Activated T-helper 9 cell treated with anti-CD3 and anti-CD28 coated beads, Interleukin-2, amount 50 U/mL, for 16 hours (primary cell): ENCODE results near the gene SELENON.
"Not testable (repeated sequence)": the region's sequence is repeated elsewhere in the genome, so short reads cannot be mapped to it uniquely, and the experiment has no call there.

ENCODE experiments used
- DNase-seq: peaks from one replicate; pipeline ENCODE4 v3.0.0-alpha.2; 2020; ENCODE audit warnings: low read depth

Gene SELENON

DNA sequence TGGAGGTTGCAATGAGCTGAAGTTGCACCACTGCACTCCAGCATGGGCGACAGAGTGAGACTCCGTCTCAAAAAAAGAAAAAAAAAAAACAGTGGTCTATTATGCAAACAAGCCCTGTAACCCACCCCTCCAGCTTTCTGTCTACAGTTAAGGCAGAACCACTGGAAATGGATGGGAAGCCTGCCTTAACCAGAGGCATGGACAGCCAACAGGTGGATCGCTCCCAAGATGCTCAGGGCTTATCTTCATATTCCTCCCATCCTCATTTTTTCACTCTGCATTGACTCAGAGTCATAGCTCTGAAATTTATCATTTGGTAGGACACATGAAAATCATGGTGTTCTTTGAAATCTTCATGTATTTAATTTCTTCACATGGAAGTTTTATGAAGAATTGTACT is 28.5 kb downstream of the SELENON start:
- no peak for DNase-seq

DNA sequence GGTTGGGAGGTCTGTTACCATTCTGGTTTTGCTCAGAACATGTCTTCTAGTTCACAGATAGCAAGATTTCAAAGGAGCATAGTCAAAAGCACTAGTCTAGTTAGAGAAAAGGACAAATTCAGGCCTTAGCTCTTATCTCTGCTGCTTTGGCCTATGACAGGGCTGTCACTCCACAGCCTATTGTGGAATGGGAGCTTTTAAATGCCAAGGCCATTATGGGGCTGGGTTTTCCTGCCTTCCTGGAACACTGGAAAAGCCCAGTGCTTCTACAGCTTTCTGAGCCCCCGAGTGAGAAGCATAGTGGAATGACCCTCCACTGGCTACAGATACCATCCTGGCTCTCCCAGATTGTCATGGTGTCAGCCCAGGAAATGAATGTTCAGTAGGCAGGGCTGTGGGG is 29.1 kb downstream of the SELENON start:
- no peak for DNase-seq

DNA sequence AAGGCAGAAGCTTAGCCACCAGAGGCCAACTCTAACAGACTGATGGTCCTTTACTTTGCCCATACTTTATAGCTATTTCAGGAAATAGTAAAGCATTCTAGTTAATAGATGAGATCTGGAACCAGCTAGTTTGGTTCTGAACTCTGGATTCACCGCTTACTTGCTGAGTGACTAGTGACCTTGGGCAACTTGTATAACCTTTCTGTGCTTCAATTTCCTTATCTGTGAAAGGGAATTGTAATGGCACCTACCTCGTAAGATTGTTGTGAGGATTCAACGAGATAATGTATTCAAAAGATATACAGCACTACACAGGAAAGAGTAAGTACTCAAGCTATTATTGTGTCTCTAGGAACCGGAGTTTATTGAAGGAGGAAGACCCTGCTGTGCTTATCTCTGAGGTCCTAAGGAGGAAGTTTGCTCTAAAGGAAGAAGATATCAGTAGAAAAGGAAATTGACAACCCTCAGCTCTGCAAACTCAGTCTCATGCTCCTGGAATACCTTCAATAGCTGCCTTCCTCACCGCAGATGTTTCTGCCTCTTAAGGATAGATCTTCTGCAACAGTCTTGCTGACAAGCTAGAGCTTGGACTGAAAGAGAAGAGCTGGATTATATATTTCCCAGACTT is 31.7 kb downstream of the SELENON start:
- DNase-seq, result no peak

DNA sequence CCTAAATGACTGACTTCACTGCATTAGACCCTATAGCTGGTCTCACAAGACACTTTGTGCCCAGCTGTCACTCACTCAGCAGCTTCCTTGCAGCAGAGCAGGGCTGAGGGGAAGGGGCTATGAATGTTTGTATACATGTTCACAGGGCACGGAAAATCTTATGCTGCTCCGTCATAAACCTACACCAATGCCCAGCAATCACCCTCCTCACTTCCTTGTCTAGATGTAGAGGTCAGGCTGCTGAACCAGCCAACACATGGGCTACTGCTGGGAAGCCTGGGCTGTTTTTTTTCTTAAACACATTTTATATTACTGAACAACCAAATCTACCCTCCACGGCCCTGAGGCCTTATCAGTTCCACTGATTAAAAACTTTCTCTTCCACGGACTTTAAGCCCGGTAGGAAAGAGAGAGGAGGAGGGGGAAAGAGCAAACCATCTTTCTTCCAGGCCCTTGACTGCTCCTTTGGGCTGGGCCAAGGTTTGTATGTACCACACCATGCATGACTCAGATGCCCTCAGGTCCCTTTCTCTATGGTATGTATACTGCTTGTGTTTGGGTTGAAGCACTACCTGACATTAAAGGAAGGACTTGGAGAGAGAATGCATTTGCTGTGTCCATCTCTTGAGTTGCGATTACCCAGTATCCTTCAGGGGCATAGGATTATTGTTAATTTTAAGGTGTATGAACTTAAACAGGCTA is 32.5 kb downstream of the SELENON start:
- DNase-seq, result no peak

DNA sequence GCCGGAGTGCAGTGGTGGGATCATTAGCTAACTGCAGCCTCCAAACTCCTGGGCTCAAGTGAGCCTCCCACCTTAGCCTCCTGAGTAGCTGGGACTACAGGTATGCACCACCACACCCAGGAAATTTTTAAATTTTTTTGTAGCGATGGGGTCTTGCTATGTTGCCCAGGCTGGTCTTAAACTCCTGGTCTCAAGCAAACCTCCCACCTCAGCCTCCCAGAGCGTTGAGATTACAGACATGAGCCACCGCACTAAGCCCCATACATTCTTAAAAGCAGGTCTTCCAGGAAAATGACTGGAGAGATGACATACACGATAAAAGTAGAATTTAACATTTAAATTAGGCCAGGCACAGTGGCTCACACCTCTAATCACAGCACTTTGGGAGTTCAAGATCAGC is 33.2 kb downstream of the SELENON start:
- no peak for DNase-seq

DNA sequence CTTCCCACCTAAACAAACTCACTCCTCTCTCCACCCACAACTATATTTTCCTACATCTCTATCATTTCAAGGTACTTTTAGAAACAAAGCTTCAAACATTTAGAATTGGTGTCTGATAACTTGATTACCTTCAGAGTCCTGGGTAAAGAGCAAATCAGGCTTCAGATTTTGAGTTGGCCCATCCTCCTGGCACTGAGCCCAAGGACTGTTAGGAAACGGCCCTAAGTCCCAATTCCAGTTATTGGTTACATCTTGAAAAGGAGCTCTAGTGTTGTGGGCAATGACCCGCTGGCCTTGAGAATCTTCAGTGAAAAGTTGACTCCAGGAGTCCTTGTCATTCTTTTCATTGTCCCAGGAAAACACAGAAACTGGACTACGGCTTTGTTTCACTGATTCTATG is 34.9 kb downstream of the SELENON start:
- DNase-seq, result no peak

DNA sequence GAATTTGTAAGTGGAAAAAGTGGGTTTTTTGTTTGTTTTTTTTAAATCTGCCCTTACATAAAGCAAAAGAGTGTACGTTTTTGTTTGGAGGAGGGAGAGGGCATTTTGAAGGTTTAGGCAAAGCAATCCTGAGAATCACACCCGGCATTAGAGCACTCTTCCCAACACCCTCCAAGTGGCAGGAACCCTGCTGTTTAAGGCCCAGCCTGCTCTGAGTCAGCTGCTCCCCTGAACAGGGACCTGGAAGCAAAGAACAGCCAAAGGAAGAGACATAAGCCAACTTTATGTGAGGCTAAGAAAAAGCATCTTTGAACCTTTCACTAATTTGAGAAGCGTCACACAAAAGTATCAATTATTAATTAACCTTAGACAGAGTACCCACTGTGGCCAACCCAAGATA is 36.7 kb downstream of the SELENON start:
- DNase-seq, result no peak

DNA sequence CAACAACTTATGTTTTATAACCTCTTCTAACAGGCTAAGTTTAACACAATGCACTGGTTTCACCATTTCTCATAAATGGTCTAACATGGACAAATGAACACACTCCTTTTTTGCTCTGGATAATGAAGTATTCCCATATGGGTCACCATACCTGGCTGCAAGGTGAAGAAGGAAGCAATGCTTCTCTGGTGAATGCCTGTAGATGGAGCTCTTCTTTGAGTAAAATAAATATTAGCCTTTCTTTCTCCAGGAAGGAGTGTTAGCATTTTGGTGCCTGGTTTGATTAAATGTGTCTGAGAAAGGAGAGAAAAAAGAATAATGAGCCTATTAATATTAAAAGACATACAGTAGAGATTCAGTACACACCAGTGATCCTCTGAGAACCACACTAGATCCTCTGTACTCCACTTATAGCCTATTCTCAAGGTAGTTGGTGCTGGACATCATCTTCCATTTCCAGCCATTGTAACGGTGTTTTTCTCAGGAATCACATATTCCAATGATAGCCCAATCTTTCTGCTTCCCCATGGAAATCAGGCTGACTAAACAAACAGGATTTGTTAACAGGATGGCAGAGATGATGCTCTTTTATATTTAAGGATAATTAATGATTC is 37.4 kb downstream of the SELENON start:
- DNase-seq, result no peak

DNA sequence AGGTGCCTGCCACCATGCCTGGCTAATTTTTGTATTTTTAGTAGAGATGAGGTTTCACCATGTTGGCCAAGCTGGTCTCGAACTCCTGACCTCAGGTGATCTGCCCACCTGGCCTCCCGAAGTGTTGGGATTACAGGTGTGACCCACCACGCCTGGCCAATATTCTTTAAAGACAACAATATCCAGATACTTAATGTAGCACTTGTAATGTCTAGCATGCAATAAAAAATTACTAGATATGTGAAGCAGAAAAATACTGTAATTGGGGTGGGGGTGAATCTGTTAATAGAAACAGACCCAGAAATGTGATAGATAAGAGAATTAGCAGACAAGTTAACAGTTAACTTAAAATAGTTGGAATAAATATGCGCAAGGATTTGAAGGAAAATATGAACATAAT is 39.8 kb downstream of the SELENON start:
- not testable (repeated sequence) for DNase-seq

DNA sequence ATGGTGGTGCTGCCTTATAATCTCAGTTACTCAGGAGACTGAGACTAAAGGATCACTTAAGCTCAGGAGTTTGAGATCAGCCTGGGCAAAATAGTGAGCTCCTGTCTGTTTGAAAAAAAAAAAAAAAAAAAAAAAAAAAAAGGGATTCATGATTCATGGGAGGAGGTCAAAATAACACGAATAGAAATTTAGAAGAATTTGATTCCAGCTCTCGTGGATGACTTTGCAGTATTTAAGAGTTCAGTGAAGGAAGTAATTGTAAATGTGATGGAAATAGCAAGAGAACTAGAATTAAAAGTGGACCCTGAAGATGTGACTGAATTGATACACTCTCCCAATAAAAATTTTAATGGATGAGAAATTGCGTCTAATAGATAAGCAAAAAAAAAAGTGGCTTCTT is 43.5 kb downstream of the SELENON start:
- no peak for DNase-seq

DNA sequence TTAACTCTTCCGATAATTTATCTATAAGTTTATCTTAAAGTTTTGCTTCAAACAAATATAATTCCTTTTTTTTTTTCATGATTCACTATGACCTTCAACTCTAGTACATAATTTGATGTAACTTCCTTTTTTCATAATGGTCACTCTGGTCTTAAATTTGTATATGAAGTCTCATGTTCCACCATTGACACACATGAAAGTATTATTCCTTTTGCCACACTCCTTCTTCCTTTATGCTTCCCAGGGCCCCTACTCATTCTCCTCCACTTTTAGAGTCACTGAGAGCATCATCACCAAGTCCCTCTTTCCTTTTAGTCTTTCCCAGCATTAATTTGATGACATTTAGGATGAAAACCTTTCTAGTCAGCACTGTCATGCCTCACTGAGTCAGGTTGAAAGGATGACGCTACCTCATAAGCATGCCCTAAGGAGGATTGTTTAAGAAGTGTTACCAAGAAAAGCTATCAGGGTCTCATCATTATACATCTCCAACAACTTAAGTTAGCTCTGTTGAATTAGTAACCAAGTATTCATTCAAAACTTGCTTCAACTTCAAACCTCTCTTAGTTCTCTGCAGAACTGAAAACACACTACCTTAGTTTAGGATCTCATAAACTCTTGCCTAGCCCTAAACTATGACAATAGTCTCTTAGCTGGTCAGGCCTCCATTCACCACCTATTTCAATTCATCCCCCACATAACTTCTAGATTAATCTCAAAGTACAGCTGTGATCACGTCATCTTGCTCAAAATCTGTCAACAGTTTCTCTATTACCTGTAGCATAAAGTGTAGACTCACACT is 44.7 kb downstream of the SELENON start:
- no peak for DNase-seq

DNA sequence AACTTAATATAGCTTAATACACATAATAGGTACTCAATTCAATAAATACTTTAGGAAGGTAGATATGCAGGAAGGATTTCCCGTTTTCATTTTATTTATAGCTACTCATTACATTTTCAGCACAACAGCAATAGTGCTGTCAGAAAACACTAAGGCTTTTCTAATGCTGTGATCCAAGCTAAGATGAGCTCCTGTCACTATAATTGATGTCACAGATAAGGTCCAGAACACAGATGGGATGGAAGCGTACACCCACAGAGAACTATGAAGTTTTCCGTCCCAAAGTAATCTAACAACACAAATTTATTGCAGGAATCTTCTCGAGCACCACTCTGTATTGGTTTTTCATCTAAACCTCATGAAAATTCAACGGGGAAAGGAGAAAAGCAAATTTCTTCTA is 45.7 kb downstream of the SELENON start:
- DNase-seq, result no peak

DNA sequence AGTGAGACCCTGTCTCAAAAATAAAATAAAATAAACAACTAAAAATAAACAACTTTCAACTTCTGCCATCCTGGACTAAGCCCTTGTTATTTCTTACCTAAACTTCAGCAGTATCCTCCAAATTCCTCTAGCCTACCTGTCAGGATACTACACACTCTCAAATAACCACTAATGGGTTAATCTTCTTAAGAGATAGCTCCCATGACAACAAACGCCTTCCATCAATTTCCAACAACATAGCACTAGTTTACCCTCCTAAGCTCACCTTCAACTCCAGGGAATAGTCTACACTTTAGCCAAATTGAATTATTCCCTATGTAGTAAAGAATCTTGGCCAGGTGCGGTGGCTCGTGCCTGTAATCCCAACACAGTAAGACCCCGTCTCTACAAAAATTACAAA is 47.9 kb downstream of the SELENON start:
- DNase-seq, result no peak

DNA sequence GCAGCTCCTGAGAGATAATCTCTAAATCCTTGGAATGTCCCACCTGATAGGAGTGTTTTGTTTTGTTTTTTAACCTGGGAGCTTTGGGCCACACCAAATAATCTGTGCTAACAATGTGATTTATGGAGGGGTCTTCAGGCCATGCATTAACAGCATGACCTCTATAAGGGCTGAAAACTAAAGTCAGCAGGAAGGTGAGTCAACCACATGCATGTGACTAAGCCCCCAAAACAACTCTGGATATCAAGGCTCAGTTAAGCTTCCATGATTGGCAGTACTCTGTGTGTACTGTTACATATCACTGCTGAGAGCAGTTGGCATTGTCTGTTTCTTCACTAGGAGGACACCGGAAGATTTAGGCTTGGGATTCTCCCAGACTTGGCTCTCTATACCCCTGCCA is 48.5 kb downstream of the SELENON start:
- DNase-seq, result no peak

DNA sequence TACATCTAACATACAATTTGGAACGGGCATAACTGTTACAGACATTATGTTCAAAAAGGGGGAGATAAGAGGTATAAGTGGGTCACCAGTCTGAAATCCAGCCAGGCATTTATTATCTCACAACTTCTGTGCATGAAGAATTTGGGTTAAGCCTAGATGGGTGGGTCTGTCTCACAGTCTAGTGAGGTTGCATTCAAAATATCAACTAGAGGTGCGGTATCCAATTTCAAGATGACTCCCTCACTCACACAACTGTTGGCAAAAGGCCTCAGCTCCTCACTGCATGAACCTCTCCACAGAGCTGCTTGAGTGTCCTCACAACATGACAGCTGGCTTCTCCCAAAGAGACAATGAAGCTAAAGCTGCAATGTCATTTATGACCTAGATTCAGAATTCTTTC is 54.6 kb downstream of the SELENON start:
- no peak for DNase-seq

DNA sequence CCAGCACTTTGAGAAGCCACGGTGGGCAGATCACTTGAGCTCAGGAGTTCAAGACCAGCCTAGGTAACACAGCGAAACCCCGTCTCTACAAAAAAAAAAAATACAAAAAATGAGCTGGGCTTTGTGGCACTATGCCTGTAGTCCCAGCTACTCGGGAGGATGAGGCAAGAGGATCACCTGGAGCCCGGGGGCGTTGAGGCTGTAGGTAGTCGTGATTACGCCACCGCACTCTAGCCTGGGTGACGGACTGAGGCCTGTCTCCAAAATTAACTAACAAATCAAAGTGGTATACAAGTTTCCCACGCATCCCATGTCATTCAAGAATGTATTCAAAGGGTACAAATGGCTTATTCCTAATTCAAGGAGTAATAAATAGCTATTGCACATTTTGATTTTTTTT is 56.9 kb downstream of the SELENON start:
- no peak for DNase-seq

DNA sequence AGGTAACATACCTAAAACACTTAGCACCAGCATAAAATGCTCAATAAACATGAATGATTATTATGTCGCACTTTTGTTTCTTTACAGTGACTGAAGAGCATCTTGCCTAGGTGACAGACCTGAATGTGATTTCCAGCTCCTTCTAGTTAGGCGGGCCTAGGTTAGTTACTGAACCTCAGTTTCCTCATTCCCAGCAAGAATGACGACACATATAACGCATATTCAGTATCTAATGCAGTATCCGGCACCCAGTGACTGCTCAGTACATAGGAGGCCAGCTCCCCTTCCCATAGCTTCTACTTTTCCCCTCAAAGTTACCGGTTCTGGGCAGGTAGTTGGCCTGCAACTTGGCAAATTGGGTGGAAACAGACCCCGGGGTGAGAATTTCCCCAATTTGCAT is 58.5 kb downstream of the SELENON start:
- no peak for DNase-seq

DNA sequence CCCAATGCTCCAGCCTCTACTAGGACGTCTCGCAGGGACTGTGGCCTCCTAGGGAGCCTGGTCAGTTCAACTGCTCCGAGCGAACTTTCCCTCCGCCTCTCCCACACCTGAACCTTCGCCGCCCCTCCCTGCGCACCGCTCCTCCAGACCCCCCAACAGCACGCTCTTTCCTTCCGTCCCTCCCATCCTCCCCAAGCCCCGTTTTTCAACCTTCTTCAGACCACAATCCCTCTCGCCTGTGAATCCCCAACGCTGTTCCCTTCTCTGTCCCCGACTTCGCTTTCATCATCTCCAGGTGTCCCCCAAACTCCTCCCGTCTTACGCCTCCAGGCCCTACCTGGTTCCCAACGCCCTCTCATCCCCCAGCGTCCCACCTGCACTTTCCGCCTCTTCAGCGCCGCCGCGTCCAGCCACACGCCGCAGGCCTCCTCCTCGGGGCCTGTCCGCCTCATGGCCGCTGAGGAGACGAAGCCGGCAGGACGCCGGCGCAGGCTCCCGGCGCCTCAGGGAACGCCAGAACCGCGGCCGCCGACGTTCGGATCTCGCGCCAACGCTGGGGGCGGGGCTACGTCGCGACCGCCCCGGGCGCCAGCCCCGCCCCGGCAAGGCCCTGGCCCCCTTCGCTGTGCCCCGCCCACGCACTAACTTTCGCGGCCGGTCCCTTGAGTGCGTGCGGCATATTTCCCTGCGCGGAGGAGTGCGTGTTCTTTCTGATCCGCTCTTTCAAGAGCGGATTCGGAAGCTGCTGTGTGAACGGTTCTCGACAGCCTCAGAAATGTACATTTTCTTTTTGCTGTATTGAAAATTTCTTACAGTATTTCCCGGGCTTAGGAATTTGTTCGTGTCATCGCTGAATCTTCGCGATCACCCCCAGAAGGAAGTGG is 59.2 kb downstream of the SELENON start, which contains the start of gene AUNIP:
AUNIP (minus strand) TSS at position 552 of the 884 bp plus-strand sequence; CDS start at position 452, 100 bp downstream.
- peak; percentile 85 for DNase-seq

DNA sequence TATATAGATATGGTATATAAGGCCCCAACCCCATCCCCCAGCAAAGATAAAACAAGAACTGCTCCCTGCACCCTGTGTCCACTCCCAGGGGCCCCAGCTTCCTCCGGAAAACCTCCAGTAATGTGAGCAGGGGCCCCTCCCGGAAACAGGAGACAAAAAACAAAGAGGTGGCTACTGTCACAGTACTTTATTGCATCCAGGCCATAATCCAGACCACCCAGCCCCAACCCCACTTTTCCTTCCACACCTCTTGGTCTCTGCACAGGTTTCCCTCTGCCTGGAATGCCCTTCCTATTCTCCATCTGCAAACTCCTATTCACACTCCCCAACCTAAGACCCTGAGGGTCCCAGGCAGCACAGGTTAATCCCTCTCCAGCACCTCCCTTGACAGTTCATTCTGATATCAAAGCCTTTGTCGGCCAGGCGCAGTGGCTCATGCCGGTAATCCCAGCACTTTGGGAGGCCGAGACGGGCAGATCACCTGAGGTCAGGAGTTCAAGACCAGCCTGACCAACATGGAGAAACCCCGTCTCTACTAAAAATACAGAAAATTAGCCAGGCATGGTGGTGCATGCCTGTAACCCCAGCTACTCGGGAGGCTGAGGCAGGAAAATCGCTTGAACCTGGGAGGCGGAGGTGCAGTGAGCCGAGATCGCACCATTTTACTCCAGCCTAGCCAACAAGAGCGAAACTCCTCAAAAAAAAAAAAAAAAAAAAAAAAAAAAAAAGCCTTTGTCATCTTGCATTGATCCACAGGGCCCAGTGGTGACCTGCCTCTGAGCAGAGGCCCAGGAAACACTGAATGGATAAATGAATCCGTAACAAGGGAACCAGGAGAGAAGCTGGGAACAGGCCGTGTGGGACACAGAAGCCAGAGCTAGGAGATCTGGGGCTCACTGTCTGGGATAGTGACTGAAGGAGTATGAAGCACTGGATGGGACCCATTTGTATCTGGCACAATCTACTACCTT is 61.6 kb downstream of the SELENON start:
- DNase-seq, result no peak

DNA sequence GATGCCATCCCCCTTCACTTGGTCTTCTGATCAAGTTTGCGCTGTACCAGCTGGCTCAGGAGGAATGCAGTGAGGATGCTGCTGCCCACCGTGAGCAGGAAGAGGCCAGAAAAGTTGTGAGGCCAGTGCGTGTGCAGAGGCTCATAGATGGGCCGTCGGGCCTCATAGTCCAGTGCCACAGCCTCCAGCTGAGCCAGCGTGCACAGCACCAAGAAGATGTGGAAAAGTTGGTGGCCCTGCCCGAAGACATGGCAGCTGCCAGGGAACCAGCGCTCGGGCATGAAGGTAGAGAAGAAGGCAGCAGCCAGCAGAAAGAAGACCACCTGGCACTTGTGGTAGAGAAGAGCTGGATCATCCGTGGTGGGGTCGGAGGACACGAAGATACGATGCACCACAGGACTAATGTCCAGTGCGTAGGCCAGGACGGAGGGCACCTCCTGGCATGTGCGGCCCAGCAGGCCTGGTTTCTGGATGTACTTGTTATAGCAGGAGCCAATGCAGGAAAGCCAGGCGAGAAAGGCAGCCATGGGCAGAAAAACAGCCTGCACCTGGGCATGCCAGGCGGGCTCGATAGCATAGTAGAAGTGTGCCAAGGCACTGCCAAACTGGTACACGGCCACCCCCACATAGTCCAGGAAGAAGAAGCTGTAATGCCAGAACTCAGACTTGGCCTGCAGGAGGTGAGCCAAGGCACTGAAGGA is 62.9 kb downstream of the SELENON start:
- no peak for DNase-seq
